HT1080 (cell line): ENCODE measurements around the gene KLRC2. TPM values are rescaled to one million over a fixed set of nuclear protein-coding genes. Genes with fewer than 3 reads are reported as not detected.
"Not testable (repeated sequence)": the region's sequence is repeated elsewhere in the genome, so short reads cannot be mapped to it uniquely, and the experiment has no call there.

Source experiments
- DNase-seq: peaks from one replicate; pipeline ENCODE4 v3.0.0-alpha.2; 2015; ENCODE audit warnings: low read depth
- total RNA-seq: library from RNA; depleted of rRNA; stranded (reverse); fragments of >200 nt; shearing (Covaris generic); gene quantifications from 2 replicates; pipeline ENCODE4 v1.2.3, GENCODE V29; 2014

Gene KLRC2
- total RNA-seq, 1 experiment from 2014 or later = not detected

- no peak for DNase-seq
These were observed 29.1 kb downstream of the KLRC2 start for GRCh38 chr12:10406725-10407124.

- DNase-seq = no peak
These were observed 30.5 kb downstream of the KLRC2 start for GRCh38 chr12:10405294-10405693.

- DNase-seq = no peak
These were observed 31.0 kb downstream of the KLRC2 start for GRCh38 chr12:10404798-10405197.

GRCh38 chr12:10400829-10401228, 35.0 kb downstream of the KLRC2 start:
- no peak for DNase-seq

- DNase-seq = no peak
These were observed 37.6 kb downstream of the KLRC2 start for GRCh38 chr12:10398168-10398567.

- no peak for DNase-seq
These were observed 38.5 kb downstream of the KLRC2 start for GRCh38 chr12:10397296-10397695.

- DNase-seq = not testable (repeated sequence)
These were observed 39.6 kb downstream of the KLRC2 start for GRCh38 chr12:10396176-10396575.

GRCh38 chr12:10395390-10395998, 40.3 kb downstream of the KLRC2 start:
- DNase-seq = peak; percentile 80

GRCh38 chr12:10394531-10395152, 41.2 kb downstream of the KLRC2 start:
- DNase-seq = not testable (repeated sequence)

GRCh38 chr12:10393291-10393690, 42.5 kb downstream of the KLRC2 start:
- DNase-seq = no peak

- peak; percentile 84 for DNase-seq
These were observed 43.3 kb downstream of the KLRC2 start for GRCh38 chr12:10392394-10392930.

- DNase-seq = not testable (repeated sequence)
These were observed 44.8 kb downstream of the KLRC2 start for GRCh38 chr12:10390991-10391390.

GRCh38 chr12:10389904-10390303, 45.9 kb downstream of the KLRC2 start, which contains the start of gene KLRK1:
Gene KLRK1 (minus strand): TSS chr12:10390041. CDS start chr12:10388810, 1,231 bp downstream.
- no peak for DNase-seq

- no peak for DNase-seq
These were observed 47.0 kb downstream of the KLRC2 start for GRCh38 chr12:10388624-10389413.

- DNase-seq = not testable (repeated sequence)
These were observed 48.3 kb downstream of the KLRC2 start for GRCh38 chr12:10387498-10387897.

- DNase-seq = no peak
These were observed 49.0 kb downstream of the KLRC2 start for GRCh38 chr12:10386857-10387256.

GRCh38 chr12:10385166-10385613, 50.6 kb downstream of the KLRC2 start:
- DNase-seq = peak; percentile 62

- no peak for DNase-seq
These were observed 51.6 kb downstream of the KLRC2 start for GRCh38 chr12:10384191-10384590.

- no peak for DNase-seq
These were observed 53.7 kb downstream of the KLRC2 start for GRCh38 chr12:10381928-10382628.
